ENCODE measurements around the gene KRT34. TPM values are rescaled to one million over a fixed set of nuclear protein-coding genes. Genes with fewer than 3 reads are reported as not detected.
"Not testable (repeated sequence)": the region's sequence is repeated elsewhere in the genome, so short reads cannot be mapped to it uniquely, and the experiment has no call there.

The KRT34 gene
- total RNA-seq (2014; rRNA removed; shearing (Covaris generic)): not detected in 2 replicates
- polyA plus RNA-seq (2016; fragmentation: Nextera tagmentation; extraction: Ambion mirVana): not detected in 2 replicates
- long read RNA-seq: 0 reads

GRCh38 chr17:41381943-41382342 is at the start of gene KRT34:
Gene KRT34 (minus strand): TSS chr17:41382306. CDS start chr17:41382246, 60 bp downstream.
- H3K4me2 ChIP-seq; DNase-seq (ENCODE audit: low spot score); H3K27me3 Mint-ChIP-seq (ENCODE audit: insufficient read depth, low read depth, poor library complexity); H3K79me2 ChIP-seq (replicated peaks; ENCODE audit: insufficient read depth); H3K36me3 ChIP-seq (ENCODE audit: insufficient read depth); H3F3A ChIP-seq (replicated peaks; ENCODE audit: low read depth); H3K27ac Mint-ChIP-seq; H3K4me3 Mint-ChIP-seq; H3K27ac ChIP-seq (ENCODE audit: low read depth); H4K20me1 ChIP-seq (replicated peaks; ENCODE audit: insufficient read depth); H3K27me3 ChIP-seq (ENCODE audit: insufficient read depth); H3K4me1 ChIP-seq (ENCODE audit: insufficient read depth); H2AFZ ChIP-seq; H3K4me1 Mint-ChIP-seq; H3K4me3 ChIP-seq; ATAC-seq; H3K36me3 Mint-ChIP-seq (ENCODE audit: low read depth): not testable (repeated sequence)
- peaks cover 14% of the 10 kb centered on the region for H3K9me2 ChIP-seq (ENCODE audit: insufficient read depth)
- peaks cover 15% of the 10 kb centered on the region for H3K9me3 Mint-ChIP-seq

GRCh38 chr17:41430376-41430775 is 48.3 kb upstream of the KRT34 start:
- H3K27me3 ChIP-seq (ENCODE audit: insufficient read depth); H2AFZ ChIP-seq; H3K4me3 ChIP-seq; DNase-seq (ENCODE audit: low spot score); H3K9me2 ChIP-seq (ENCODE audit: insufficient read depth); H3K27ac ChIP-seq (ENCODE audit: low read depth); H3K4me1 ChIP-seq (ENCODE audit: insufficient read depth); H3K36me3 ChIP-seq (ENCODE audit: insufficient read depth); H3K27ac Mint-ChIP-seq; H3F3A ChIP-seq (replicated peaks; ENCODE audit: low read depth); H3K4me2 ChIP-seq; H3K36me3 Mint-ChIP-seq (ENCODE audit: low read depth); H3K4me1 Mint-ChIP-seq; H3K9me3 Mint-ChIP-seq; H3K79me2 ChIP-seq (replicated peaks; ENCODE audit: insufficient read depth); H3K27me3 Mint-ChIP-seq (ENCODE audit: insufficient read depth, low read depth, poor library complexity); H3K4me3 Mint-ChIP-seq; H4K20me1 ChIP-seq (replicated peaks; ENCODE audit: insufficient read depth); ATAC-seq: not testable (repeated sequence)

- Mint-ChIP-seq H3K36me3 (ENCODE audit: low read depth) (no peaks in the 10 kb centered on the region), H3K9me3 (no peaks in the 10 kb centered on the region), H3K4me3 (no peak overlapping the region), H3K27ac (no peak overlapping the region), H3K27me3 (ENCODE audit: insufficient read depth, low read depth, poor library complexity) (no peaks in the 10 kb centered on the region), H3K4me1 (peaks cover 7% of the 10 kb centered on the region; the same call in 2 of the 3 replicates)
- Histone ChIP-seq H2AFZ (no peak overlapping the region), H4K20me1 (replicated peaks; ENCODE audit: insufficient read depth) (no peaks in the 10 kb centered on the region), H3K4me1 (ENCODE audit: insufficient read depth) (peaks cover 5% of the 10 kb centered on the region; the same call in 1 of the 2 replicates), H3F3A (replicated peaks; ENCODE audit: low read depth) (no peaks in the 10 kb centered on the region), H3K27me3 (ENCODE audit: insufficient read depth) (no peaks in the 10 kb centered on the region), H3K27ac (ENCODE audit: low read depth) (no peak overlapping the region), H3K9me2 (ENCODE audit: insufficient read depth) (no peaks in the 10 kb centered on the region), H3K4me2 (no peak overlapping the region), H3K4me3 (no peak overlapping the region), H3K36me3 (ENCODE audit: insufficient read depth) (no peaks in the 10 kb centered on the region; the same call in 1 of the 2 replicates), H3K79me2 (replicated peaks; ENCODE audit: insufficient read depth) (no peaks in the 10 kb centered on the region)
- ATAC-seq: no peak
- no peak for DNase-seq (ENCODE audit: low spot score)
- no peak for TF ChIP-seq ETS1 (IDR thresholded peaks at IDR 0.05)
- TF ChIP-seq REST (IDR thresholded peaks at IDR 0.05; ENCODE audit: unreplicated experiment): no peak
- TF ChIP-seq EZH2phosphoT487 (IDR thresholded peaks at IDR 0.05; ENCODE audit: unreplicated experiment): no peak
- no peak for TF ChIP-seq CREB1 (CRISPR knock-in tag; IDR thresholded peaks at IDR 0.05; ENCODE audit: low read depth)
- TF ChIP-seq ZNF462 (CRISPR knock-in tag; IDR thresholded peaks at IDR 0.05): no peak
- no peak for TF ChIP-seq STAT1 (IDR thresholded peaks at IDR 0.05; ENCODE audit: unreplicated experiment)
Measured at GRCh38 chr17:41429667-41430066, 47.6 kb upstream of the KRT34 start.
